Activated naive CD4-positive, alpha-beta T cell treated with anti-CD3 and anti-CD28 coated beads, Interleukin-2, amount 50 U/mL, for 72 hours (primary cell): ENCODE data around the gene OSBPL10. TPM values are rescaled to one million over a fixed set of nuclear protein-coding genes. Genes with fewer than 3 reads are reported as not detected.

Experiments
- ATAC-seq, 2 donors: fragments of 150-1000 bp; cut with Tn5 transposase; 2 replicates each; pipeline ENCODE4 v1.10.0; 2021; ENCODE audit warnings: mild to moderate bottlenecking in 2 of 2, moderate library complexity in 2 of 2
- DNase-seq, 2 donors: peaks; one replicate each; pipeline ENCODE4 v3.0.0; 2021 to 2022; ENCODE audit warnings: low spot score in 2 of 2
- H3K27ac Mint-ChIP-seq, 2 donors: one replicate each; pipeline ENCODE4 v1.8.0; 2022; ENCODE audit warnings: mild to moderate bottlenecking in 2 of 2, mixed read lengths in 2 of 2
- H3K36me3 Mint-ChIP-seq, 2 donors: one replicate each; pipeline ENCODE4 v1.8.0; 2022; ENCODE audit warnings: mixed read lengths in 2 of 2
- H3K9me3 Mint-ChIP-seq, 2 donors: one replicate each; pipeline ENCODE4 v1.8.0; 2022; ENCODE audit warnings: mixed read lengths in 2 of 2
- total RNA-seq, 2 donors: library from RNA; stranded (reverse); gene quantifications; one replicate each; pipeline ENCODE4 v1.2.3, GENCODE V29; 2022

Gene OSBPL10
- total RNA-seq, 2 donors from 2014 or later, result 1.1 to 32.6 TPM

DNA sequence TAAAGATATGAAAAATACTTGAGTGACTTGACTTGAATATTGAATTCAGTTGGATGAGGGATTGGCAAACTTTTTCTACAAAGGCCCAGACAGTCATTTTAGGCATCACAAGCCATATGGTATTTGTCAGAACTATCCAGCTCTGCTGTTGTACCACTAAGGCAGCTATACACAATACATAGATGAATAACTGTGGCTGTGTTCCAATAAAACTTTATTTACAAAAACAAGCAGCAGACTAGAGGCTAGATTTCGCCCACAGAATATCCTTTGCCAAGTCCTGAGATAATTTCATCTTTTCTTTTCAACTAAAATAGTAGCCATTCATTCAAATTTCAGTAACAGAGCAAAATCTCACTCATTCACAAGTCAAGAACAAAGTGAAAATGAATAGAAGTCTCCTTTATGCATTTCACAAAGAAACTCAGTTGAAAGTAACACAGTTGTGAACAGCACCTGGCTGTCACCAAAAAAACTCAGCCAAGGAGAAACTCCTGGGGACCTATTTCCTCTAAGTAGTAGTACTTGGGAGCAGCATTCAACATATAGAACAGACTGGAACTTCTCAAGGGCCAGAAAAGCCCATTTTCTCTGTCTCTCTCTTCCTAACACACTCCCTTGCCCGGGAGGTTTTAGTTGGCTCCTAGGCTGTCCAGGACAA is 56.3 kb downstream of the OSBPL10 start:
- ATAC-seq, result no peak
- DNase-seq, result no peak
- peaks cover 7 to 25% of the 10 kb centered on the region in 2 donors for H3K36me3 Mint-ChIP-seq
- H3K9me3 Mint-ChIP-seq, result peaks cover 6 to 14% of the 10 kb centered on the region in 2 donors
- peak overlapping the region in 1 of 2 donors; percentile 45 for H3K27ac Mint-ChIP-seq

DNA sequence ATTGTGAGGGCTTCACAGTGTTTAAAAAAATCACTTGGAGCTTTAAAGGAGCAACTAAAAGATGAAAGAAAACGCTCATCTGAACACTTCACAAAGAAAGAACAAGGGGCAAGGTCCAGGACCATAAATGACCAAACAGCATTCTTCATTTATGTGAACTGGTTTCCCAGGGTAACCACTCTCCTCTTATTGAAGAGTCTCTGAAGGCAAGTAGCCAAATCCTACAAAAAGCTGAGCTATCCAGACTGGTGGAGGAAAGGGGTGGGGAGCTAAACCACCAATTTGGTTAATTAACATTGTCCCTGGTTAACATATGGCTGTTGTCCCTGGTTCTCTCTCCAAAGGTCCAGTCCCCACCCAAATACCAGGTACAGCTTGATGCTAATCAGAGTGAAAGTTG is 58.1 kb downstream of the OSBPL10 start:
- no peak for DNase-seq
- Mint-ChIP-seq H3K9me3 (peaks cover 11 to 15% of the 10 kb centered on the region in 2 donors), H3K36me3 (peaks cover 13 to 36% of the 10 kb centered on the region in 2 donors), H3K27ac (no peak overlapping the region)
- no peak for ATAC-seq

- DNase-seq (no peak), ATAC-seq (no peak)
- Mint-ChIP-seq H3K27ac (no peak overlapping the region), H3K36me3 (peaks cover 13 to 36% of the 10 kb centered on the region in 2 donors), H3K9me3 (peaks cover 11 to 15% of the 10 kb centered on the region in 2 donors)
Measured at GRCh38 chr3:31921837-31922236, 59.2 kb downstream of the OSBPL10 start.

DNA sequence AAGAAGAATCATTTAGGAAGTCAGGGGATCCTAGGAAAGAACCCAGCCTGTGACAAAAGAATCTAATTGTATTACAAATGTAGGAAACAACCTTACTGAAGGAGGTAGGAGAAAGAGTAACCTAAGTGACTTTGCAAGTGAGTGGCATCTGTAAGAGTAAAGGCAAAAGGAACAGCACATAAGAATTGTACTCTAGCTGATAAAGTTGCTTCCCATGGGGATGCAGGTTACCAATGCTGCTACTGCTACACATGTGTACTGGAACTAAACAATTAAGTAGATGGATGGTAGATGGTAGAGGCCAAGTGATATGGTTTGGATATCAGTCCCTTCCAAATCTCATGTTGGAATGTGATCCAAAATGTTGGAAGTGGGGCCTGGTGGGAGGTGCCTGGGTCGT is 60.8 kb downstream of the OSBPL10 start:
- ATAC-seq (no peak), DNase-seq (no peak)
- peaks cover 11 to 16% of the 10 kb centered on the region in 2 donors for H3K9me3 Mint-ChIP-seq
- H3K36me3 Mint-ChIP-seq, result peaks cover 13 to 36% of the 10 kb centered on the region in 2 donors
- no peak overlapping the region for H3K27ac Mint-ChIP-seq

DNA sequence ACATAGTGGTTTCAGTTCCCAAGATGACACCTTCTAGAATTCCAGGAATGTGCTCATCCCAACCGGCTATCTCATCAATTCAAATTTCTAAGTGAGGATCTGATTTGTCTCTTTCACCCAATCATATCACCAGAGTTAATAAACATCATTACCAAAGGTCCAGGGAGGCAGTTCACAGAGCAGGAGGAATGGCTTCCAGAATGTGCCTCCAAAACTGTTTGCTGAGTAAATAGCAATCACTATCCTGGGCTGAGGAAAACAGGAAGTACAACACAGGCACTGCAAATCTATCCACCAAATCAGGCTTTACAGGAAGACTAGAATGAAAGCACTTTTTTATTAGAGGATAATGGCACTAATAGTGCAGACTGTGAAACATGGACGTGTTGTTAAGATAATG is 61.5 kb downstream of the OSBPL10 start:
- H3K9me3 Mint-ChIP-seq, result peaks cover 11 to 20% of the 10 kb centered on the region in 2 donors
- H3K27ac Mint-ChIP-seq, result no peak overlapping the region

GRCh38 chr3:31918179-31919150 is 62.6 kb downstream of the OSBPL10 start:
- Mint-ChIP-seq H3K36me3 (peaks cover 13 to 36% of the 10 kb centered on the region in 2 donors), H3K9me3 (peaks cover 11 to 20% of the 10 kb centered on the region in 2 donors), H3K27ac (peak overlapping the region in 1 of 2 donors; percentile 87)
- no peak for DNase-seq
- ATAC-seq, result peak; percentile 14 to 77

More for the DNA sequence above, 61.5 kb downstream of the OSBPL10 start:
- DNase-seq (no peak), ATAC-seq (no peak)
- peaks cover 13 to 36% of the 10 kb centered on the region in 2 donors for H3K36me3 Mint-ChIP-seq

GRCh38 chr3:31917303-31918005 is 63.6 kb downstream of the OSBPL10 start:
- H3K9me3 Mint-ChIP-seq, result peaks cover 11 to 20% of the 10 kb centered on the region in 2 donors
- no peak overlapping the region for H3K27ac Mint-ChIP-seq
- peaks cover 13 to 27% of the 10 kb centered on the region in 2 donors for H3K36me3 Mint-ChIP-seq
- DNase-seq, result no peak
- ATAC-seq, result peak in 1 of 2 donors; percentile 22

DNA sequence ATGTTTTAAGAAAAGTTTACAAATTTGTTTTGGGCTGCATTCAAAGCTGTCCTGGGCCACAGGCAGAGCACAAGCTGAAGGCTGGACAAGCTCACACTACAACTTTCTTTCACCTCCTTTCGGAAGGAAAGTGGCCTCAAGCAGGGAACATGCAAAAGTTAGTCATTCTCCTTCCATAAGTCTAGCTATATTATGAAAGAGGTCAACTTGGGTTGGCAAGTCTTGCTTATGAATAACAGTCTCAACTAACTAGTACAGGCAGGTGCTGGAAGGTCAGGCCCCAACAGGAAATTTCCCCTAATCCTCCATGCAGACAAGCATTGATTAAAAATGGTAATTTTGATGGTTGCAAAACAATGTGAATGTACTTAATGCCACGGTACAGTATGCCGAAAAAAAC is 69.4 kb downstream of the OSBPL10 start:
- Mint-ChIP-seq H3K9me3 (peaks cover 0 to 5% of the 10 kb centered on the region in 2 donors), H3K36me3 (no peaks in the 10 kb centered on the region), H3K27ac (peak overlapping the region in 1 of 2 donors; percentile 50)
- no peak for DNase-seq
- ATAC-seq, result no peak

DNA sequence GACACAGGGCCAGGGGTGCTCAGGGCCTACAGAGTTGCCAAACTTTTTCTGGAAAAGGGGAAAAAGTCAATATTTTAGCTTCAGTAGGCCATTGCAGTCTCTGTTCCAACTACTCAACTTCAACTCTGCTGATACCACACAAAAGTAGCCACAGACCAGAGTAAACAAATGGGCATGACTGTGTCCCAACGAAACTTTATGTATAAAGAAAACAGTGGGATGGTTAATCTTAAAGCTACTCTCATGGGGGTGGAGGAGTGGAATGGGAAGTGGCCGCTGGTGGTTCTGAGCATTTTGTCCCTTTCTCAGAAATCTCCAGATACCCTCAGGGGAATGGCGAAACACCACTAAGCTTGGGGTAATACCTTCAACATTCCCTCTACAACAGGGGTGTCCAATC is 69.9 kb downstream of the OSBPL10 start:
- Mint-ChIP-seq H3K9me3 (peaks cover 0 to 5% of the 10 kb centered on the region in 2 donors), H3K36me3 (no peaks in the 10 kb centered on the region), H3K27ac (no peak overlapping the region)
- DNase-seq (no peak), ATAC-seq (no peak)

- DNase-seq (no peak), ATAC-seq (no peak)
- no peaks in the 10 kb centered on the region for H3K36me3 Mint-ChIP-seq
- no peak overlapping the region for H3K27ac Mint-ChIP-seq
- no peaks in the 10 kb centered on the region for H3K9me3 Mint-ChIP-seq
Measured at GRCh38 chr3:31909455-31909854, 71.6 kb downstream of the OSBPL10 start.

- no peak overlapping the region for H3K27ac Mint-ChIP-seq
Measured at GRCh38 chr3:31908391-31909097, 72.5 kb downstream of the OSBPL10 start.

DNA sequence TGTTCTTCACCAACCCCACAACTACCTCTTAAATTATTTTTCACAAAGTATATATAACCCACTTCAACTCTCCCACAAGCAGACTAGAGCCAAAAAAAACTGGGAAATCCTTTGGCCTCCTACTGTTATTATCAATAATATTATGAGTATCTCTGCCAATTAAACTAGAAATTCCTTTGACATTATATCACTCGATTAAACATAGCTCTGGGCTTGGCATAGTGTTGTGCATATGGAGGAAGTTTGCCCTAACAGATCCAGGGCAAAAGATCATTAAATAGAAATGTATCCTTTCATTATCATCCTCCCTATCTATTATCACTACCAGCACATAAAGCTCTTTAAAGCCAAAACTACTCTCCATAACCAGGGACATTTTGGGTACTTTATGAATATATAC is 74.9 kb downstream of the OSBPL10 start:
- no peak for DNase-seq
- H3K9me3 Mint-ChIP-seq, result no peaks in the 10 kb centered on the region
- peaks cover 0 to 4% of the 10 kb centered on the region in 2 donors for H3K36me3 Mint-ChIP-seq
- H3K27ac Mint-ChIP-seq, result no peak overlapping the region
- ATAC-seq, result no peak

More at GRCh38 chr3:31908391-31909097, 72.5 kb downstream of the OSBPL10 start:
- no peaks in the 10 kb centered on the region for H3K9me3 Mint-ChIP-seq
- no peak for DNase-seq
- no peak for ATAC-seq
- H3K36me3 Mint-ChIP-seq, result no peaks in the 10 kb centered on the region

- no peaks in the 10 kb centered on the region for H3K9me3 Mint-ChIP-seq
- ATAC-seq (no peak), DNase-seq (no peak)
- H3K36me3 Mint-ChIP-seq, result peaks cover 0 to 6% of the 10 kb centered on the region in 2 donors
- H3K27ac Mint-ChIP-seq, result peak overlapping the region in 1 of 2 donors; percentile 60
Measured at GRCh38 chr3:31903686-31904431, 77.2 kb downstream of the OSBPL10 start.

DNA sequence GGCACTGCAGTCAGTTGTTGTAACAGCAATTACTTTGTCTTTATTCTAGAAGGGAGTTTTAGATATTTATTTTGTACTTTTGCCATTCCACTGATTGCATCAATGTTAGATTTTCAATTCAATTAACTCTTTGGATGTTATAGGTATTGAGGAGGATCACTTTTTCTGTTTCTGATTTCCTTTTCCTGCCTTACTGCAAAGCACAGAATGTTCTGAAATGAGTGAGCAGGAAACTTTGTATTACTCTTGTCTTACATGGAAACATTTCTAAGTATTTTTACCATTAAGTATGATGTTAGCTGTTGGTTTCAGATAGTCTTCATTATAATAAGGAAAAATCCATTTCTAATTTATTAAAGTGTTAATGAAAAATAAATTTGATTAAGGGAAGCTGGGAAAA is 80.5 kb downstream of the OSBPL10 start:
- Mint-ChIP-seq H3K9me3 (no peaks in the 10 kb centered on the region), H3K36me3 (peaks cover 0 to 6% of the 10 kb centered on the region in 2 donors), H3K27ac (peak overlapping the region in 1 of 2 donors; percentile 85)
- DNase-seq (no peak), ATAC-seq (peak in 1 of 2 donors; percentile 58)

DNA sequence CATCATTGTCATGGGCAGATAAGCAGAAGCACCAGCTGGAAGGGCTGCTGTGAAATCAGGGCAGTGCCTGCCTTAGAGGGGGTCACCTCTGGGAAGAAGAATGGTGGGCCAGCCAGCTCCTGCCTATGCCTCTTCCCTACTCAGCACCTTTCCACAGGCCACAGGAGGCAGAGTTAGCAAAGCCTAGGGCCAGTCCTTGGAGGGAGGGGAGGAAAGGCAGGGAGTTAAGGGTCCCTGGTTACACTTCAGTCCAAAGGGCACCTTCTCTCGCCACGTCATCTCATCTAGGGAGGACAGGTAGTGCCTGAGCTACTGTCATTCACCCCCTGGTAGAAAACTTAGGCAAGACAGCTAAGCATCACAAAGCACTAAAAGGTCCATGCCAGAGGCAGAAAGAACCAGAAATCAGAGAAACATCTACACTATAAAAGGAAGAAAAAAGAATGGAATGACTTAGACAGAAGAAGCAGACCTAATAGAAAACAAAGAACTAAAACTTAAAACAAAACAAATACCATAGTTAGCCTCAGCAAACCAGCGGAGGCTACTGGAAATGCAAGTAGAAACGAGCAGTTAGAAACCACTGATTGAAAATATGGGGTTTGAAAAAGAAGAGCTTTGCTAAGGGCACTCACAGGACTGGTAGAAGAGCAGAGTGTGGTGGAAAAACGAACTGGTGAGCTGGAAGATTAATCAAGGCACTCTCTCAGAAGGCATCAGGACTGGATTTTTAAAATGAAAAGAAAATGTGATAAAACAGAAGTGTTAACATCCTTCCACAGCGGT is 84.2 kb downstream of the OSBPL10 start:
- ATAC-seq, result no peak
- DNase-seq, result no peak
- Mint-ChIP-seq H3K9me3 (peaks cover 0 to 2% of the 10 kb centered on the region in 2 donors), H3K27ac (no peak overlapping the region), H3K36me3 (peaks cover 0 to 6% of the 10 kb centered on the region in 2 donors)
